ENCODE results near the gene NSD2.
A peak's percentile ranks its signal among the peaks of the same experiment; 100 is the strongest.

Gene NSD2
- total RNA-seq = 67.7 to 165 (median 107) reads per million in 9 experiments

GRCh38 chr4:1870578-1871443 lies at the start of gene NSD2:
NSD2 (plus strand) TSS chr4:1871393; CDS start chr4:1900655, 29,262 bp downstream.
- Mint-ChIP-seq H3K4me1 (ENCODE audit: low read depth in 2 of 2) (peaks cover 17 to 29% of the 10 kb centered on the region in 2 donors), H3K9me3 (no peaks in the 10 kb centered on the region), H3K27ac (peak within 1 kb of the TSS; percentile 92 to 96), H3K4me3 (peak within 1 kb of the TSS; percentile 80 to 84), H3K36me3 (ENCODE audit: insufficient read depth) (peaks cover 19% of the 10 kb centered on the region), H3K27me3 (no peaks in the 10 kb centered on the region)
- peak; percentile 70 for ATAC-seq (replicated peaks)
- peak; percentile 75 to 86 (median 77) for DNase-seq

- Mint-ChIP-seq H3K4me1 (ENCODE audit: low read depth in 2 of 2) (no peaks in the 10 kb centered on the region), H3K4me3 (no peak overlapping the region), H3K36me3 (ENCODE audit: insufficient read depth) (peaks cover 66% of the 10 kb centered on the region), H3K27ac (no peak overlapping the region), H3K27me3 (no peaks in the 10 kb centered on the region), H3K9me3 (no peaks in the 10 kb centered on the region)
- ATAC-seq (replicated peaks) = no peak
- DNase-seq = no peak
Measured at GRCh38 chr4:1821679-1822567, 49.3 kb upstream of the NSD2 start.

GRCh38 chr4:1822568-1823544 lies 48.3 kb upstream of the NSD2 start:
- no peaks in the 10 kb centered on the region for H3K9me3 Mint-ChIP-seq
- no peak overlapping the region for H3K4me3 Mint-ChIP-seq
- DNase-seq = no peak
- H3K27me3 Mint-ChIP-seq = no peaks in the 10 kb centered on the region
- H3K4me1 Mint-ChIP-seq (ENCODE audit: low read depth in 2 of 2) = no peaks in the 10 kb centered on the region
- H3K36me3 Mint-ChIP-seq (ENCODE audit: insufficient read depth) = peaks cover 59% of the 10 kb centered on the region
- H3K27ac Mint-ChIP-seq = peak overlapping the region in 1 of 2 donors; percentile 51
- ATAC-seq (replicated peaks) = no peak

- Mint-ChIP-seq H3K27ac (peak overlapping the region in 1 of 2 donors; percentile 51), H3K36me3 (ENCODE audit: insufficient read depth) (peaks cover 52% of the 10 kb centered on the region), H3K4me1 (ENCODE audit: low read depth in 2 of 2) (no peaks in the 10 kb centered on the region), H3K27me3 (no peaks in the 10 kb centered on the region), H3K9me3 (no peaks in the 10 kb centered on the region), H3K4me3 (no peak overlapping the region)
- no peak for ATAC-seq (replicated peaks)
- DNase-seq = no peak
Measured at GRCh38 chr4:1823545-1823932, 47.7 kb upstream of the NSD2 start.

GRCh38 chr4:1824746-1825145 lies 46.4 kb upstream of the NSD2 start:
- peaks cover 40% of the 10 kb centered on the region for H3K36me3 Mint-ChIP-seq (ENCODE audit: insufficient read depth)

GRCh38 chr4:1825326-1825725 lies 45.9 kb upstream of the NSD2 start:
- Mint-ChIP-seq H3K4me3 (no peak overlapping the region), H3K27ac (no peak overlapping the region)
- no peak for ATAC-seq (replicated peaks)

More at GRCh38 chr4:1824746-1825145, 46.4 kb upstream of the NSD2 start:
- H3K9me3 Mint-ChIP-seq = no peaks in the 10 kb centered on the region
- no peaks in the 10 kb centered on the region for H3K27me3 Mint-ChIP-seq
- no peak overlapping the region for H3K4me3 Mint-ChIP-seq
- no peak overlapping the region for H3K27ac Mint-ChIP-seq
- ATAC-seq (replicated peaks) = no peak
- no peak for DNase-seq
- peaks cover 0 to 1% of the 10 kb centered on the region in 2 donors for H3K4me1 Mint-ChIP-seq (ENCODE audit: low read depth in 2 of 2)

GRCh38 chr4:1826531-1827350 lies 44.5 kb upstream of the NSD2 start:
- Mint-ChIP-seq H3K27me3 (no peaks in the 10 kb centered on the region), H3K27ac (no peak overlapping the region), H3K36me3 (ENCODE audit: insufficient read depth) (peaks cover 24% of the 10 kb centered on the region), H3K4me3 (no peak overlapping the region), H3K4me1 (ENCODE audit: low read depth in 2 of 2) (peaks cover 4 to 6% of the 10 kb centered on the region in 2 donors), H3K9me3 (no peaks in the 10 kb centered on the region)
- DNase-seq = no peak
- ATAC-seq (replicated peaks) = no peak

More at GRCh38 chr4:1825326-1825725, 45.9 kb upstream of the NSD2 start:
- H3K27me3 Mint-ChIP-seq = no peaks in the 10 kb centered on the region
- H3K4me1 Mint-ChIP-seq (ENCODE audit: low read depth in 2 of 2) = peaks cover 0 to 6% of the 10 kb centered on the region in 2 donors
- no peaks in the 10 kb centered on the region for H3K9me3 Mint-ChIP-seq
- no peak for DNase-seq
- H3K36me3 Mint-ChIP-seq (ENCODE audit: insufficient read depth) = peaks cover 34% of the 10 kb centered on the region

- peaks cover 29% of the 10 kb centered on the region for H3K36me3 Mint-ChIP-seq (ENCODE audit: insufficient read depth)
- DNase-seq (no peak), ATAC-seq (replicated peaks) (no peak)
- H3K27ac Mint-ChIP-seq = peak overlapping the region; percentile 79 to 83
- H3K27me3 Mint-ChIP-seq = no peaks in the 10 kb centered on the region
- no peaks in the 10 kb centered on the region for H3K9me3 Mint-ChIP-seq
- no peak overlapping the region for H3K4me3 Mint-ChIP-seq
- peaks cover 4 to 6% of the 10 kb centered on the region in 2 donors for H3K4me1 Mint-ChIP-seq (ENCODE audit: low read depth in 2 of 2)
Measured at GRCh38 chr4:1830234-1830633, 41.0 kb upstream of the NSD2 start.

- H3K27me3 Mint-ChIP-seq = no peaks in the 10 kb centered on the region
- H3K4me3 Mint-ChIP-seq = no peak overlapping the region
- no peak for DNase-seq
- no peaks in the 10 kb centered on the region for H3K9me3 Mint-ChIP-seq
- peaks cover 4 to 6% of the 10 kb centered on the region in 2 donors for H3K4me1 Mint-ChIP-seq (ENCODE audit: low read depth in 2 of 2)
- peaks cover 33% of the 10 kb centered on the region for H3K36me3 Mint-ChIP-seq (ENCODE audit: insufficient read depth)
- peak overlapping the region in 1 of 2 donors; percentile 83 for H3K27ac Mint-ChIP-seq
- ATAC-seq (replicated peaks) = no peak
Measured at GRCh38 chr4:1830642-1831228, 40.5 kb upstream of the NSD2 start.

GRCh38 chr4:1831331-1831730 lies 39.9 kb upstream of the NSD2 start:
- no peak for DNase-seq
- Mint-ChIP-seq H3K27ac (no peak overlapping the region), H3K9me3 (no peaks in the 10 kb centered on the region), H3K4me3 (no peak overlapping the region), H3K36me3 (ENCODE audit: insufficient read depth) (peaks cover 34% of the 10 kb centered on the region), H3K27me3 (no peaks in the 10 kb centered on the region), H3K4me1 (ENCODE audit: low read depth in 2 of 2) (peaks cover 4 to 6% of the 10 kb centered on the region in 2 donors)
- ATAC-seq (replicated peaks) = no peak

- Mint-ChIP-seq H3K27ac (no peak overlapping the region), H3K4me3 (no peak overlapping the region), H3K9me3 (no peaks in the 10 kb centered on the region), H3K27me3 (no peaks in the 10 kb centered on the region), H3K4me1 (ENCODE audit: low read depth in 2 of 2) (peaks cover 4 to 6% of the 10 kb centered on the region in 2 donors), H3K36me3 (ENCODE audit: insufficient read depth) (peaks cover 44% of the 10 kb centered on the region)
- DNase-seq = no peak
- ATAC-seq (replicated peaks) = no peak
Measured at GRCh38 chr4:1832690-1833089, 38.5 kb upstream of the NSD2 start.
